ENCODE results near the gene AS3MT.

DNA sequence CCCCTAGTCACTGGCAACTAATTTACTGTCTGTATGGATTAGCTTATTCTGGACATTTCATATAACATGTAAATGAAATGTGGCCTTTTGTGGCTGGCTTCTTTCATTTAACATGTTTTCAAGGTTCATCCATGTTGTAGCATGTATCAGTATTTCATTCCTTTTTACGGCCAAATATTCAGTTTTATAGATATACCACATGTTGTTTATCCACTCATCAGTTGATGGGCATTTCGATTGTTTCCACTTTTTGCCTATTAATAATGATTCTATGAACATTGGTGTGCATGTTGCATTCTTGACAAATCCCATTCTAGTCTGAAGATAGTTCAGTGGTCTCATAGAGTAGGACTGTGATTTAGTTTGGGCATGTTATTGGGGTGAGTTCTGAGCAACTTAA, 61.5 kb downstream of the AS3MT start:
- TF ChIP-seq, protein P1, sequence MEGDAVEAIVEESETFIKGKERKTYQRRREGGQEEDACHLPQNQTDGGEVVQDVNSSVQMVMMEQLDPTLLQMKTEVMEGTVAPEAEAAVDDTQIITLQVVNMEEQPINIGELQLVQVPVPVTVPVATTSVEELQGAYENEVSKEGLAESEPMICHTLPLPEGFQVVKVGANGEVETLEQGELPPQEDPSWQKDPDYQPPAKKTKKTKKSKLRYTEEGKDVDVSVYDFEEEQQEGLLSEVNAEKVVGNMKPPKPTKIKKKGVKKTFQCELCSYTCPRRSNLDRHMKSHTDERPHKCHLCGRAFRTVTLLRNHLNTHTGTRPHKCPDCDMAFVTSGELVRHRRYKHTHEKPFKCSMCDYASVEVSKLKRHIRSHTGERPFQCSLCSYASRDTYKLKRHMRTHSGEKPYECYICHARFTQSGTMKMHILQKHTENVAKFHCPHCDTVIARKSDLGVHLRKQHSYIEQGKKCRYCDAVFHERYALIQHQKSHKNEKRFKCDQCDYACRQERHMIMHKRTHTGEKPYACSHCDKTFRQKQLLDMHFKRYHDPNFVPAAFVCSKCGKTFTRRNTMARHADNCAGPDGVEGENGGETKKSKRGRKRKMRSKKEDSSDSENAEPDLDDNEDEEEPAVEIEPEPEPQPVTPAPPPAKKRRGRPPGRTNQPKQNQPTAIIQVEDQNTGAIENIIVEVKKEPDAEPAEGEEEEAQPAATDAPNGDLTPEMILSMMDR (conservative IDR thresholded peaks at IDR 0.05; ENCODE audit: low read depth, low read length): no peak
- no peak for TF ChIP-seq EZH2 (IDR thresholded peaks at IDR 0.05; ENCODE audit: borderline replicate concordance, low read depth, low read length, poor library complexity, severe bottlenecking)

Measured in A673 (cell line).